Activated T-cell treated with anti-CD3 and anti-CD28 coated beads, Interleukin-2, amount 50 U/mL, for 24 hours (primary cell): Measurements from ENCODE around the gene SFSWAP.
A peak's percentile ranks its signal among the peaks of the same experiment; 100 is the strongest.
"Not testable (repeated sequence)": the region's sequence is repeated elsewhere in the genome, so short reads cannot be mapped to it uniquely, and the experiment has no call there.

Source experiments
- DNase-seq: peaks from one replicate; pipeline ENCODE4 v3.0.0-alpha.2; 2020
- H3K27ac Mint-ChIP-seq: 2 replicates; pipeline ENCODE4 v1.8.0; 2020; ENCODE audit warnings: mild to moderate bottlenecking, mixed read lengths
- H3K27me3 Mint-ChIP-seq: 2 replicates; pipeline ENCODE4 v1.8.0; 2020; ENCODE audit warnings: mixed read lengths
- H3K36me3 Mint-ChIP-seq: 2 replicates; pipeline ENCODE4 v1.8.0; 2020; ENCODE audit warnings: low read depth, mixed read lengths
- H3K4me1 Mint-ChIP-seq: 2 replicates; pipeline ENCODE4 v1.8.0; 2020; ENCODE audit warnings: low read depth, mixed read lengths
- H3K4me3 Mint-ChIP-seq: 2 replicates; pipeline ENCODE4 v1.8.0; 2020; ENCODE audit warnings: mild to moderate bottlenecking, moderate library complexity, mixed read lengths
- H3K9me3 Mint-ChIP-seq: 2 replicates; pipeline ENCODE4 v1.8.0; 2020; ENCODE audit warnings: mixed read lengths

The SFSWAP gene

GRCh38 chr12:131710464-131711457 lies at the start of gene SFSWAP:
TSS of gene SFSWAP (plus strand) at chr12:131711090. CDS start at chr12:131711230, 140 bp downstream.
- Mint-ChIP-seq H3K27ac (peak within 1 kb of the TSS; percentile 99), H3K27me3 (no peaks in the 10 kb centered on the region), H3K4me1 (peaks cover 31% of the 10 kb centered on the region), H3K36me3 (peaks cover 53% of the 10 kb centered on the region), H3K4me3 (peak within 1 kb of the TSS; percentile 92), H3K9me3 (peaks cover 6% of the 10 kb centered on the region)
- peak; percentile 88 for DNase-seq

GRCh38 chr12:131661170-131661985 lies 49.5 kb upstream of the SFSWAP start:
- H3K36me3 Mint-ChIP-seq, H3K4me3 Mint-ChIP-seq, H3K27ac Mint-ChIP-seq, H3K9me3 Mint-ChIP-seq, DNase-seq, H3K4me1 Mint-ChIP-seq: not testable (repeated sequence)
- peaks cover 17% of the 10 kb centered on the region for H3K27me3 Mint-ChIP-seq

DNA sequence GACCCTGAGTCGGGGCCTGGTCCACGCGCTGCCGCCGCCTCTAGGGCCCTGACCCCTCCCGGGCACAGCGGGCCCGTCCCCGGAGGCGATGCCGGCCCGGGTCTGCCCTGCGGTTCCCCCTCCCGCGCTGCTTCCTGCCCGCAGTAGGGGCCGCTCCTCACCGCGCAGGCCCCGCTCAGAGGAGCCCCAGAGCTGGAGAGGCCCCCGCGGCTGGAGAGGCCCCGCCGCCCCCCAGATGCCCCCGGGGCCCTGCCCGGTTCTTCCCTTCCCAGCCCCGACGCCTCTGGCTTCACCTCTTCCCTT lies 49.0 kb upstream of the SFSWAP start:
- not testable (repeated sequence) for H3K4me1 Mint-ChIP-seq, H3K9me3 Mint-ChIP-seq, DNase-seq, H3K27ac Mint-ChIP-seq, H3K36me3 Mint-ChIP-seq, H3K4me3 Mint-ChIP-seq
- H3K27me3 Mint-ChIP-seq = peaks cover 19% of the 10 kb centered on the region

DNA sequence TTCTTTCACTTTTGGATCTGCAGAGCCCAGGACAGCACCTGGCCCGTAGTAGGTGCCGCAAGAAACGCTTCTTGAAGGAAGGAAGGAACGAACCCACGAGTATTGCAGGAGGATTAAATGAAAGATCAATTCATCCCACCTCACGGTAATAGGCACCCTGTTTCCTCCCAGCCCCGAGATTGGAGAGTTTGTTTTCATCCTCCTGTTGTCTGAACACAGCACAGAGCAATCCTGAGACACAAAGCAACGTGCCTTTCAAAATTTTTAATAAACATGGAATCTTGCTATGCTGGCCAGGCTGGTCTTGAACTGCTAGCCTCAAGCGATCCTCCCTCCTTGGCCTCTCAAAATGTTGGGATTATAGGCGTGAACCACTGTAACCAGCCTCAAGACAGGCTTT lies 48.5 kb upstream of the SFSWAP start:
- H3K27me3 Mint-ChIP-seq = peaks cover 21% of the 10 kb centered on the region
- not testable (repeated sequence) for H3K27ac Mint-ChIP-seq
- H3K4me3 Mint-ChIP-seq = peak overlapping the region; percentile 28

GRCh38 chr12:131665666-131666065 lies 45.2 kb upstream of the SFSWAP start:
- H3K27ac Mint-ChIP-seq, DNase-seq, H3K36me3 Mint-ChIP-seq, H3K4me1 Mint-ChIP-seq, H3K9me3 Mint-ChIP-seq, H3K4me3 Mint-ChIP-seq: not testable (repeated sequence)
- peaks cover 12% of the 10 kb centered on the region for H3K27me3 Mint-ChIP-seq

More for the DNA sequence above, 48.5 kb upstream of the SFSWAP start:
- not testable (repeated sequence) for H3K4me1 Mint-ChIP-seq, H3K36me3 Mint-ChIP-seq, H3K9me3 Mint-ChIP-seq, DNase-seq

DNA sequence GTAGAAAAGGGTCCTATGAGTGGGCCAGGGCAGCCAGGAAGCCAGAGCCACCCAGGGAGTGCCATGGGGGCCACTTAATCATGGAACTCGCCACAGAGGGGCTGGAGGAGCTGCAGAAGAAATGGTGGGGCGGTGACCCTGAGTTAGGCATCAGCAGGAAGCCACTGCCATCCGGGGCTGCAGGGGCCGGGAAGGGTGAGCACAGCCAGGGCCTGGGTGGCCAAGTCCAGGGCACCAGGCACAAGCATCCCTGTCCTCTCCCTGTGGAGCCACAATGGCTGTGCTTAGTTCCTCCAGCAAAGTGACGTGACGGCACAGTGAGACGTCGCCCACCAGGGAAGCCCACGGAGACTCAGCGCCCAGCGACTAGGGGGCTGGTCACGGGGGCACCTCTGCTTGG lies 44.4 kb upstream of the SFSWAP start:
- H3K4me1 Mint-ChIP-seq, H3K9me3 Mint-ChIP-seq, DNase-seq, H3K36me3 Mint-ChIP-seq, H3K4me3 Mint-ChIP-seq, H3K27ac Mint-ChIP-seq: not testable (repeated sequence)
- peaks cover 12% of the 10 kb centered on the region for H3K27me3 Mint-ChIP-seq

- not testable (repeated sequence) for H3K36me3 Mint-ChIP-seq, H3K4me3 Mint-ChIP-seq, H3K4me1 Mint-ChIP-seq, DNase-seq, H3K9me3 Mint-ChIP-seq
- H3K27ac Mint-ChIP-seq = peak overlapping the region; percentile 22
- H3K27me3 Mint-ChIP-seq = peaks cover 12% of the 10 kb centered on the region
Observed at GRCh38 chr12:131666978-131667601, 43.8 kb upstream of the SFSWAP start.

GRCh38 chr12:131671276-131671675 lies 39.6 kb upstream of the SFSWAP start:
- peaks cover 5% of the 10 kb centered on the region for H3K4me1 Mint-ChIP-seq
- no peaks in the 10 kb centered on the region for H3K9me3 Mint-ChIP-seq
- no peak overlapping the region for H3K4me3 Mint-ChIP-seq
- H3K27ac Mint-ChIP-seq = no peak overlapping the region
- DNase-seq = no peak
- peaks cover 10% of the 10 kb centered on the region for H3K27me3 Mint-ChIP-seq
- no peaks in the 10 kb centered on the region for H3K36me3 Mint-ChIP-seq

DNA sequence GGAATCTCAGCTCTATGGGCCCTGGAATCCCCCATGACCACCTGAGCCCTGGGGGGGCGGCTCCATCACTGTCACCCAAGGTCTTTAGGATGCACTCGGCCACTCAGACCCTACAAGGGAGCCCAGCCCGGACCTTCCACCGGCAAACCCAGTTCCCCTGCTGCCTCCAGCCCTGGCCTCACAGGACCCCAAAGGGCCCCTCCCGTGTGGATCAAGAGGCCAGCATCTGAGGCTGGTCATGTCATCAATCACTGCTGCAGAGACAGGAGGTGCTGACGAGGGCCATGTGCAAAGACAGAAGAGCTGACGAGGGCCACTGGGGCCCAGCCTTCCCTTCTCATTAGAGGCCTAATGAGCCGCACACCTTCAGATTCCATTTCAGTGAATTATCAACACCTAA lies 39.0 kb upstream of the SFSWAP start:
- H3K4me1 Mint-ChIP-seq = peaks cover 4% of the 10 kb centered on the region
- no peaks in the 10 kb centered on the region for H3K36me3 Mint-ChIP-seq
- no peaks in the 10 kb centered on the region for H3K9me3 Mint-ChIP-seq
- no peak for DNase-seq
- no peak overlapping the region for H3K4me3 Mint-ChIP-seq
- no peak overlapping the region for H3K27ac Mint-ChIP-seq
- peaks cover 9% of the 10 kb centered on the region for H3K27me3 Mint-ChIP-seq

DNA sequence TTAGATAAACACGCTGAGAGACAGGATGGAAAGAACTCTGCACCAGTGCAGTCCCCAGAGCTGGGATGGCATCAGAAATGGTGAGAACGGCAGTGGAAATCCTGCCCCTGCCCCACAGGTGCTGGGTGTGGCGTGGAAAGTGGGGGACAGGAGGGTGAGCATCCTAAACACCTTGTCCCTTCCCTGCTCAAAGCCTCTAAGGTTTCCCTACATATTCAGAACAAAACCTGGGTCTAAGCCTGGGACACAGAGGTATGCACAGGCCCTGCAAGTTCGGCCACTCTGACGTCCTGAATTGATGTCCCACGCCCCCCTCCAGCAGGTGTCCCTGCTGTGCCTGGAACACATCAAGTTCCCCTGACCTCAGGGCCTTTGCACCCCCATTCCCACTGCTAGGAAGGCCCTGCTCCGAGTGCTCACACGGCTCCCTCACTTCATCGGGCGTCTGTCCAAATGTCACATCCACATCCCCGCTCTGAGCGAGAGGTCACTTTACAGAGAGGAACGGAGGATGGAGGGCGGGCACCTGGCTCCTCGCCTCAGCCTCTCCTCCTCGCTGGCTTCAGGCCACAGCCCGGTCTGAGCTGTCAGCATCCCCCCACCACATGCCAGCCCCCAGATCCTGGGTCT lies 38.5 kb upstream of the SFSWAP start:
- Mint-ChIP-seq H3K9me3 (no peaks in the 10 kb centered on the region), H3K4me3 (no peak overlapping the region), H3K27ac (no peak overlapping the region), H3K27me3 (peaks cover 6% of the 10 kb centered on the region), H3K4me1 (no peaks in the 10 kb centered on the region), H3K36me3 (no peaks in the 10 kb centered on the region)
- no peak for DNase-seq

- Mint-ChIP-seq H3K9me3 (no peaks in the 10 kb centered on the region), H3K27me3 (peaks cover 6% of the 10 kb centered on the region), H3K4me1 (no peaks in the 10 kb centered on the region), H3K27ac (no peak overlapping the region), H3K36me3 (no peaks in the 10 kb centered on the region), H3K4me3 (no peak overlapping the region)
- DNase-seq = no peak
Observed at GRCh38 chr12:131672941-131673887, 37.7 kb upstream of the SFSWAP start.

DNA sequence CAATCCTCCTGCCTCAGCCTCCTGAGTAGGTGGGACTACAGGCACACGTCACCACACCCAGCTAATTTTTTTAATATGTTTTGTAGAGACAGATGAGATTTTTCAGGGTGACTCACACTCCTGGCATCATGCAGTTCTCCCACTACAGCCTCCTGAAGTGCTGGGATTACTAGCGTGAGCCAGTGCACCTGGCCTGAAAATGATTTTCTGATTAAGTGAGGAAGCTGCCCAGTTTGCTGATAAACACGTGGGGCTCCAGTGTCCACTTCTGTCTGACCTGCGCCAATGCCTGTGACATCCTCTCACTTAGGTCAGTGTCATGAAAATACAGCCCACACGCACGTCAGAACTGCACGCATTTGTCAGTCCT lies 37.0 kb upstream of the SFSWAP start:
- no peak overlapping the region for H3K27ac Mint-ChIP-seq
- no peaks in the 10 kb centered on the region for H3K36me3 Mint-ChIP-seq
- H3K27me3 Mint-ChIP-seq = peaks cover 11% of the 10 kb centered on the region
- no peaks in the 10 kb centered on the region for H3K4me1 Mint-ChIP-seq
- no peak overlapping the region for H3K4me3 Mint-ChIP-seq
- DNase-seq = no peak
- no peaks in the 10 kb centered on the region for H3K9me3 Mint-ChIP-seq

DNA sequence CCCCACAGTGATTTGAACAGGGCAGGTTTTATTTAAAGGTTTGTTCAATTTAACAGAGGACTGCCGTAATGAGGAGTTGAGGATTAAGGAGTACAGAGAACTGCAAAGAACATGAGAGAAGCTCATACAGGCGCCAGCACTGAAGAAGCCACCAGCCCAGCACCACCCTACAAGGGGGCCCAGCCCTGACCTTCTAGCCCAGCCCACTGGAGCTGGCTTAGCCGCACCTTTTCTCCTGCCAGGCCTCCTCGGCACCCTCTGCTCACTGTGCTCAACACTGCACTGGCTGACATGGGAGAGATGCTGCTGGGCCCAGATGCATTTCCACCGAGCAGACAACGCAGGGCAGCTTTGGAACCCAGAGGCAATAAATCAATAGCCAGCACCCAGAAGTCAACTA lies 36.5 kb upstream of the SFSWAP start:
- H3K4me1 Mint-ChIP-seq = no peaks in the 10 kb centered on the region
- no peak for DNase-seq
- H3K9me3 Mint-ChIP-seq = no peaks in the 10 kb centered on the region
- H3K36me3 Mint-ChIP-seq = no peaks in the 10 kb centered on the region
- no peak overlapping the region for H3K4me3 Mint-ChIP-seq
- H3K27ac Mint-ChIP-seq = no peak overlapping the region
- H3K27me3 Mint-ChIP-seq = peaks cover 13% of the 10 kb centered on the region
